Kidney epithelial cell (primary cell): ENCODE measurements around the gene RRN3. TPM values are rescaled to one million over a fixed set of nuclear protein-coding genes. Genes with fewer than 3 reads are reported as not detected.
"Not testable (repeated sequence)": the region's sequence is repeated elsewhere in the genome, so short reads cannot be mapped to it uniquely, and the experiment has no call there.

Source experiments
- DNase-seq: peaks from one replicate; pipeline ENCODE4 v3.0.0-alpha.2; 2010; ENCODE audit warnings: low read depth
- H3K27me3 ChIP-seq: 2 replicates; pipeline ENCODE4 v1.6.0; 2011; ENCODE audit warnings: low read length; ENCODE audit not compliant: control insufficient read depth, insufficient read depth
- H3K36me3 ChIP-seq: 2 replicates; pipeline ENCODE4 v1.5.1; 2011; ENCODE audit warnings: low read length; ENCODE audit not compliant: control insufficient read depth, insufficient read depth
- H3K4me3 ChIP-seq: 2 replicates; pipeline ENCODE4 v1.5.1; 2011; ENCODE audit warnings: low read depth, mild to moderate bottlenecking, control low read depth, low read length
- CTCF ChIP-seq: IDR thresholded peaks from 2 replicates; pipeline ENCODE4 v1.5.1; 2011; ENCODE audit warnings: mild to moderate bottlenecking, moderate library complexity, low read length, control low read depth, inconsistent platforms; ENCODE audit not compliant: insufficient read depth, poor library complexity, severe bottlenecking
- total RNA-seq: library from RNA; depleted of rRNA; stranded (reverse); fragments of >200 nt; gene quantifications from 2 replicates; pipeline ENCODE4 v1.2.3, GENCODE V29; 2015

The RRN3 gene
- total RNA-seq, 1 donor from 2014 or later = 34.8 TPM

- peak; percentile 33 for TF ChIP-seq CTCF
- not testable (repeated sequence) for H3K36me3 ChIP-seq, H3K27me3 ChIP-seq, H3K4me3 ChIP-seq, DNase-seq
Measured at GRCh38 chr16:15022194-15022593, 71.9 kb downstream of the RRN3 start.

- H3K36me3 ChIP-seq, H3K4me3 ChIP-seq, DNase-seq, H3K27me3 ChIP-seq: not testable (repeated sequence)
Measured at GRCh38 chr16:15021429-15021828, 72.6 kb downstream of the RRN3 start.

GRCh38 chr16:15016951-15017580 lies 77.0 kb downstream of the RRN3 start:
- not testable (repeated sequence) for DNase-seq

GRCh38 chr16:15016354-15016753 lies 77.7 kb downstream of the RRN3 start:
- not testable (repeated sequence) for H3K4me3 ChIP-seq, H3K27me3 ChIP-seq, H3K36me3 ChIP-seq, DNase-seq

More at GRCh38 chr16:15016951-15017580, 77.0 kb downstream of the RRN3 start:
- H3K4me3 ChIP-seq, H3K36me3 ChIP-seq, H3K27me3 ChIP-seq: not testable (repeated sequence)

GRCh38 chr16:15015671-15016070 lies 78.4 kb downstream of the RRN3 start:
- not testable (repeated sequence) for DNase-seq, H3K36me3 ChIP-seq, H3K27me3 ChIP-seq, H3K4me3 ChIP-seq

GRCh38 chr16:15012941-15013340 lies 81.1 kb downstream of the RRN3 start:
- H3K4me3 ChIP-seq, H3K36me3 ChIP-seq, H3K27me3 ChIP-seq, DNase-seq: not testable (repeated sequence)

Other genes with a start within 250 kb of the RRN3 start
- gene NPIPA1, start 156.8 kb downstream of the RRN3 start, total RNA-seq = 26.4 and 28.2 TPM in 2 replicates
- 53.0 and 55.5 TPM in 2 replicates for gene PDXDC1, start 119.2 kb downstream of the RRN3 start, total RNA-seq
- gene NTAN1, start 38.2 kb downstream of the RRN3 start, total RNA-seq = 39.9 and 74.9 TPM in 2 replicates